ENCODE results near the gene PPP1R14B.

PPP1R14B gene

DNA sequence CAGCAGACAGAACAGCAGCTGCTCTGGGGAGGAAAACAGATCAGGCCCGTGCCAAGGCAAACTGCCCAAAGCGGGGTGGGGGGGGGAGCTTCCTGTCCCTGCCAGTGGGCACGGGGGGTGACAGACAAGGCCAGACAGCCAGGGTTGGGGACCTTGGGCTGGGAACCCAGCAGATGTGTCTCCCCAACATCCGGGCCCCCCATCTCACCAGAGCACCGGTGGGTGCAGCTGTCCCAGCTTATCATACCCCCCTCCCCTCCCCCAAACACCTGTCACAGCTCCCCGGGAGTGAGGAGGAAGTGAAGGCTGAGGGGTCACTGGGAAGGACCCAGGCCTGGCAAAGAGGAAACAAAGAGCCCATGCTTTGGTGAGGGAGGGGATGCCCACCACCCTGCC is 1.3 kb downstream of the PPP1R14B start:
- DNase-seq = peak; percentile 78

DNA sequence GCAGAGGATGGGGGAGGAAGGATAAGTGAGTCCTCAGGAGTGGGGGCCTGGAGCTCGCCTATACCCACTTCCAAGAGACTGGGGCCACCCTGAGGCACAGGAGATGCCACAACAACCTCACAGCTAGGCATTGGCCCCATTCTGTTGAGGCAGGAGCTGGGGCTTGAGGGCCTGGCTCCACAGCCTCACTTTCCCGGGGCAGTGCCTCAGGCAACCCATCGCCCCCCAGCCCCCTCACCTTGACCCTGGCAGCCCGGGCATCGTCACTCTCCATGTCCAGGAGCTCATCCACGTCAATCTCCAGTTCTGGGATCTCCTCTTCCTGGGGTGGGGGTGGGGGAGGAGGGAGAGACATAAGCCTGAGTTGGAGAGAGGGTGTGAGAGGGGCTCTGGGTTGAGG is 1.8 kb downstream of the PPP1R14B start:
- DNase-seq = no peak

DNA sequence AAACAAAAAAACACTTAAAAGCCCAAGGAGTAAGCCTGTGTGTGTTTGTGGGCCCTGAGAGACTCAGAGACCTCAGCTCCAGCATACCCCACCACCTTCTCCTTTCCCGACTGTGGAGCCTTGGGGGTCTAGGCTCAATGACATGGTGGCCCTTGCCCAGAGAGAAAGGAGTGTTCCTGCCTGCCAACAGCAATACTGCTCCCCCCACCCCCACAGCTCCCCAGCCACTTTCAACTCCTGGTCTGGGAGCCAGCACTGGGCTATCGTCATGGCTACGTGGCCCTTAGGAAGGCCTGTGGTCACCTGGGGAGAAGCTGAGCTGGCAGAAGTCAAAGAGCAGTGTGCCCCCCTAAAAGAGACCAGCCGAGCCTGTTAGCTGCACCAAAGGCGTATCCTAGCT is 2.6 kb downstream of the PPP1R14B start:
- no peak for DNase-seq

DNA sequence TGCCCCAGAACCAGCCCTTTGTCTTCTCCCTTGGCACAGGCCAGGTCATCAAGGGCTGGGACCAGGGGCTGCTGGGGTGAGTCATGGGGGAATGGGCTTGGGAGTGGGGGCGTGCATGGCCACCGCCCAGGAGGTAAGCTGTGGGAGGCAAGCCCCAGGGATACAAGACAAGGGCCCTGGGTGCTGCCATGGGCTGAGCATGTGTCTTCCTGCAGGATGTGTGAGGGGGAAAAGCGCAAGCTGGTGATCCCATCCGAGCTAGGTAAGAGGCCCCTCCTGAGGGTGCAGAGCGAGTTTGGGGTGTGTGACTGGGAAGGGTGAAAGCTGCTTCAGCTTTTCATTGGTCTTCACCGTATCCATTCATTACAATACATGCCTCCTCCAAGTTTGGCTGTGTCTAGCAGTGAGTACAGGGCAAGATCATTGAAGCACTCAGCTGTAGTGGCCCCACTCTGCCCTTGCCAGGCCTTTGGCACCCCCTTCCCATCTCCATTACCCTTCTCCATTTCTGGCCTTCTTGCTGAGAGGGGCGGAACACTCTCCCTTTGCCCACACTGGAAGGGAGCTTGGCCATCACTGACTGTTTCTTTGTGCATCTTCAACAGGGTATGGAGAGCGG is 3.4 kb downstream of the PPP1R14B start:
- DNase-seq = no peak

- DNase-seq = no peak
Measured at GRCh38 chr11:64241491-64242374, 5.0 kb downstream of the PPP1R14B start.

DNA sequence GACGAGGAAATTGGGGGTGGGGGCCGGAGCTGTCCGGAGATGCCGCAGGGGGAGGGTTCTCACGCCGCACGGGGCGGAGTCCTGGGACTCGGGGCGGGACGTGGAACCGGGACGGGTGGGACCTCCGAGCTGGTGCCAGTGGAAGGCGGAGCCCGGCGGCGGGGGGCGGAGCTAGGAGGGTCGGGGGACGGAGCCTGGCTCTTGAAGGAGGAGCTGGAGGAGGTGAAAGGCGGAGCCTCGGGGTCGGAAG is 5.6 kb downstream of the PPP1R14B start:
- peak; percentile 100 for DNase-seq

DNA sequence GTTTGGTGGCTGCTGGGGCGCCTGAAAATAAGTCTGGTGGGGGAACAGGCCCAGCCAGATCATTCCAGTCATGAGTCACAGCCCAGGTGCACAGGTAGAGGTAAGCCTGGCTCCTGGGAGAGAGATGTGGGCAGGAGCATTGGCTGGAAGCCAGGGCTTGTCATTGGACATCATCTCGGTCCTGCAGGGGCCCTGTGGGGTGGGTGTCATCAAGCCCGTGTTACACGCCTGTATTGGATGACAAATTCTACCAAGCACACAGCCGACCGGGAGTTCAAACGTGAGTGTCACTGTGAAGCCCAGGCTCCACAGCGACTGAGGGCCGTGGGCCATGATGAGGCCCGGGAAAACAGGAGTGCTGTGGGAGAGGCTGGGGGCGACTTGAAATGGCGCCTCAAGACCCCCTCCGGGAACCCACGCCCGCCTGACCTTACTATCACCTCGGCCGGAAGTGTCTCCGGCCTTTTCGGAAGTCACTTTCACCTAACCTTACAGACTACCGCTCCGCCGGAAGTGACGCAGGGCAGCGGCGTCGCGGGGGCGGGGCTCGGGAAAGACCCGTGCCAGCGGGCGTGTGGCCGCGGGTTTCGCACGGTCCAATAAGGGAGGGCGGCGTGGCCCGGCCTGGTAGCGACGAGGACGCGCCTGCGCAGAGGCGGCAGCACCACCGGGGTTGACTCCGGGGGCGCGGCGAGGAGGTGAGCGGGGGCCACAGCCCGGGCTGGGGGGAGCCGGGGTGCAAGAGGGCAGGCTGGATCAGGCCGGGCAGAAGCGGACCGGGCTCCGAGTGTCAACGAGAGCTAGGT is 6.1 kb downstream of the PPP1R14B start, which contains the start of gene FKBP2:
TSS of gene FKBP2 (plus strand) at position 661 of the 806 bp plus-strand sequence. CDS start 1,293 bp downstream, outside the sequence.
- DNase-seq = peak; percentile 99

DNA sequence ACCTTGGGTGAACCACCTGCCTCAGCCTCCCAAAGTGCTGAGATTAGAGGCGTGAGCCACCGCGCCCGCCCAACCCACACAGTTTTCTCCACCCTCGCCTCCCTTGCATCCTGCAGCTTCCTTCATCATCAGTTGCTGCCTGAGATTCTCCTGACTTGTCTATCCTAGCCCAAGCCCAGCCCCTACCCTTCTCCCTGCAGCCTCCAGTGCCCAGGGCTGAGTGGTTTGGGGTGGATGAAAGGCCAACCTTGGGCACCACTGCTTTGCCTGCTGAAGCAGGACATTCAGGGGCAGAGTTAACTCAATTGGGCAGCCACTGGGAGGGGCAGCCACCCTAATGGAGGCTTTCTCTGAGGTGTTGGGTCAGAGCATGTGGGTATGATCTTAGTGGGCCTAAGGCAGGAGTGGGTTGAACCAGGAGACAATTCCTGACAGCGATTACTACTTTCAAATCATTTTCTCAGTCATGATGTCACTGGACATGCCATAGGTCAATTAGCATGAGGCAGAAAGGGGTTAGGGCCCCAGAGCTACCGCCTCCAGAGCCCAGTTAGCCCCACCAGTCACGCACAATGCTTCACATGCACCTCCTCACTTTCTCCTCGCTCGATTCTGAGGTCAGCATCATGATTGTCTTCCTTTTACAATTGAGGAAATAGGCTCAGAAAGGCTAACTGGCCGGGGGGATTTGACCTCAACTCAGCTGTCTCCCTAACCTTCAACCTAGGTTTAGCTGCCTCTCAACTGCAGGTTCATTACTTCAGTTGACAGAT is 6.9 kb downstream of the PPP1R14B start:
- DNase-seq = no peak

DNA sequence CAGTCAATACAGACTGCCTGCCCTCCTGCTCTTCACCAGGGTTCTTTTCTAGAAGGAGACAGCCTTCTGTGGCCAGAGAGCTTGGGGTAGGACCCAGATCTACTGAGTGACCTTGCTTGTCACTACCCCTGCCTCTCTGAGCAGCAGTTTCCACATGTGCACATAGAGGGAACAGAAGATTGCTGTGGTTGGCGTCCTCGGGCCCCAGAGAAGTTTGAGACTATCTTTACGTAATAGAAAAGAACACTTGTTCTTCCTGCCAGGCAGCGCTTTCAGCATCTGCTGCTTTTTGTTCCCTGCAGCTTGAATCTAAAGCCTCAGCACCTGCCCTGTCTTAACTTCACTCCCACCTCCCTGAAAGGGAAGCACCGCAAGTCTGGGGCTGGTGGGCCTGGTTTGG is 7.7 kb downstream of the PPP1R14B start:
- no peak for DNase-seq

DNA sequence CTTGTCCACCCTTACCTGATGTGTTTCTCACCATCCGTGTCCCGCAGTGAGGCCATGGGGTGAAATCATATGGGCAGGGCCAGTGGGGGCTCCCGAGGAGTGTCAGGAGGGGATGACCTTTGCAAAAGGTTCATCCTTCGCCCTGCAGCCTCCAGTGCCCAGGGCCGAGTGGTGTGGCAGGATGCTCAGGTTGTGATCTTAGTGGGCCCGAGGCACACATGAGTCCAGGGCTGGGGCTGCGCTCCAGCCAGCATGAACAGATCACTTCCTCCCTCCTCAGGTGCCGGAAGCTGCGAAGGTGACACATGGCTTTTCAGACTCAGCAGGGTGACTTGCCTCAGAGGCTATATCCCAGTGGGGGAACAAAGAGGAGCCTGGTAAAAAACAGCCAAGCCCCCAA is 8.7 kb downstream of the PPP1R14B start:
- DNase-seq = no peak

GRCh38 chr11:64237484-64237951 is 9.2 kb downstream of the PPP1R14B start:
- no peak for DNase-seq

DNA sequence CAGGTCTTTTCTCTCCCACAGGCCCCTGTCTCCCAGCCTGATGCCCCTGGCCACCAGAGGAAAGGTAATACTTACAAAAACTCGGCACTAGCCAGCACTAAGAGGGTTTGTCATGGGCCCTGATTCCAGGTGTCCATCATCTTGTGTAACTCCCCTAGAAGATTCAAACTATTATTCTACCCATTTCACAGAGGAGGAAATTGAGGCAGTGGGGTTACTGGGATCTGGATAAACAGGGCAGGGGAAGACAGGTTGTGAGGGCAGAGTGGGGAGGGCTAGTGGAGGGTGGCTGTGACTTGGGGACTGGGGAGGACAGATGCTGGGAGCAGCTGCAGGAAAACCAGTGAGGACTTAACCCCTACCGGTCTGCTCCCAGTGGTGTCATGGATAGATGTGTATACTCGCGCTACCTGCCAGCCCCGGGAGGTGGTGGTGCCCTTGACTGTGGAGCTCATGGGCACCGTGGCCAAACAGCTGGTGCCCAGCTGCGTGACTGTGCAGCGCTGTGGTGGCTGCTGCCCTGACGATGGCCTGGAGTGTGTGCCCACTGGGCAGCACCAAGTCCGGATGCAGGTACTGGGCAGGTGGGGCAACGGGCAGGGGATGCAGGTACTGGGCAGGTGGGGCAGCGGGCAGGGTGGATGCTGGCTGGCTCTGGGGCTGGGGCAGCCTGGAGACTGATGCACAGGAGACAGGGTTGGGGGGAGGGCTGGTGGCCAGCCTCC is 11.1 kb downstream of the PPP1R14B start:
- DNase-seq = no peak

GRCh38 chr11:64234647-64235379 is 11.9 kb downstream of the PPP1R14B start:
- no peak for DNase-seq

DNA sequence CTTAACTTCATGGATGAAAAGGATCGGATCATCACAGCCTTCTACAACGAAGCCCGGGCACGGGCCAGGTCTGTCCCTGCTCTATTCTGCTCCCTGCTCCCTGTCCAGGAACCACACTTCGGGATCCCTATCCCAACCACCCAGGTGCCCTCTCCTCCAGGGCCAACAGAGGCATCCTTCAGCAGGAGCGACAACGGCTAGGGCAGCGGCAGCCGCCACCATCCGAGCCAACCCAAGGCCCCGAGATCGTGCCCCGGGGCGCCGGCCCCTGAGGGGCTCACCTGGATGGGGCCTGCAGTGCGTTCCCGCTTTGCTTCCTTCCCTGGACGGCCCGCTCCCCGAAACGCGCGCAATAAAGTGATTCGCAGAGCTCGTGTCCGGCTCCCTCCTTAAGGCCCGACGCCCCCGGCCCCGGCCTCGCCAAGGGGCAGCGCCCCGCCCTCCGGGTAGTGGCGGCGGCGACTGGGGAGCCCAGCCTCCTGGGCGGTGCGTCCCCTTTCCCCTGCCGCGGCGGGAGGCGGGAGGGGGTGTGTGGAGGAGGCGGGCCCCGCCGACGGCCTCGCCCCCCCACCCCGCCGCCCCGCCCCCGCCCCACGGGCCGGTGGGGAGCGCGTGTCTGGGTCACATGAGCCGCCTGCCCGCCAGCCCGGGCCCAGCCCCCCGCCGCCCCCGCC is 12.7 kb downstream of the PPP1R14B start, which contains the start of gene VEGFB:
TSS of gene VEGFB (plus strand) at position 672 of the 674 bp plus-strand sequence. CDS start 250 bp downstream, outside the sequence.
- DNase-seq = peak; percentile 84

DNA sequence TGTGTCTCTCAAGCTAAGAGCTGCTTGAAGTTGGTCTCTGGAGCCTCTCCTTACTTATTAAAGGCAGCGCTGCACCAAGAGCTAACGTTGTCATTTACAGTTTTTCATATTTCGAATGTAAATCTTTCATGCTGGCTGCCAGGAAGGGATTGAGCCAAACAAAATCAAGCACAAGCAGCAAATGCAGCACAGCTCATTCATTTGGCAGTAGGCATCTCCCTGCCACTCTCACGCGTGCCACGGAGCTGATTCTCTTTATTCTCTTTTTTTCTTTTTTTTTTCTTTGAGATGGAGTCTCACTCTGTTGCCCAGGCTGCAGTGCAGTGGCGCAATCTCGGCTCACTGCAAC is 13.8 kb downstream of the PPP1R14B start:
- DNase-seq = no peak

GRCh38 chr11:64232182-64232966 is 14.4 kb downstream of the PPP1R14B start:
- DNase-seq = no peak

DNA sequence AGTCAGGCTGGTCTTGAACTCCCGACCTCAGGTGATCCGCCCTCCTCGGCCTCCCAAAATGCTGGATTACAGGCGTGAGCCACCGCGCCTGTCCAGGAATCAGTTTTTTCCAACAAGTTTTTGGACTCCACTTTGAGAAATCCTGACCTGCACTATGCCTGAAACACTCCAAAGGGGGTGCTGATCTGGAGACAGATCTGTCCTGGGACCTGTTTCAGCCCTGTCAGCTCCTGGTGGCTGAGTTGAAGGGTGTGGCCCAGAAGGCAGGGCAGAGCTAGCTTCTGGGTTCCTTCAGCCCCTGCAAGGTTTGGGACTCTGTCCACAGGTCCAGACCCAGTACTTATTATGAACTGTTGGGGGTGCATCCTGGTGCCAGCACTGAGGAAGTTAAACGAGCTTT is 15.2 kb downstream of the PPP1R14B start:
- no peak for DNase-seq

DNA sequence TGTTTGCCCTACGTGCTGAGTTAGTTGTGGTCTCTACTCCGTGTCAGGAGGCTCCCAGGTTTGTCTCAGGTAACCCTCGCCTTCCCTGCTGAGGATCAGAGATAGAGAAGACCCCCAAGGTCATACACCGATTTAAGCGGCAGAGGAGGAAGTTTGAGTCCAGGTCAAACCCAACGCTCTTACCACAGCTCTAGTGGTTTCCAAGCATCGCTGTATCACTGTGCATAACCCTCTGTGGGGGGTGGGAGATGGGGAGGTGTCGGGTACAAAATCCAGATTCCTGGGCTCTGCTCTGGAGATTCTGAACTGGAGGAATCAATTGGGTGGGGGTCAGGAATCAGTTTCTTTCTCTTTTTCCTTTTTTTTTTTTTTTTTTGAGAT is 15.8 kb downstream of the PPP1R14B start:
- DNase-seq = no peak

DNA sequence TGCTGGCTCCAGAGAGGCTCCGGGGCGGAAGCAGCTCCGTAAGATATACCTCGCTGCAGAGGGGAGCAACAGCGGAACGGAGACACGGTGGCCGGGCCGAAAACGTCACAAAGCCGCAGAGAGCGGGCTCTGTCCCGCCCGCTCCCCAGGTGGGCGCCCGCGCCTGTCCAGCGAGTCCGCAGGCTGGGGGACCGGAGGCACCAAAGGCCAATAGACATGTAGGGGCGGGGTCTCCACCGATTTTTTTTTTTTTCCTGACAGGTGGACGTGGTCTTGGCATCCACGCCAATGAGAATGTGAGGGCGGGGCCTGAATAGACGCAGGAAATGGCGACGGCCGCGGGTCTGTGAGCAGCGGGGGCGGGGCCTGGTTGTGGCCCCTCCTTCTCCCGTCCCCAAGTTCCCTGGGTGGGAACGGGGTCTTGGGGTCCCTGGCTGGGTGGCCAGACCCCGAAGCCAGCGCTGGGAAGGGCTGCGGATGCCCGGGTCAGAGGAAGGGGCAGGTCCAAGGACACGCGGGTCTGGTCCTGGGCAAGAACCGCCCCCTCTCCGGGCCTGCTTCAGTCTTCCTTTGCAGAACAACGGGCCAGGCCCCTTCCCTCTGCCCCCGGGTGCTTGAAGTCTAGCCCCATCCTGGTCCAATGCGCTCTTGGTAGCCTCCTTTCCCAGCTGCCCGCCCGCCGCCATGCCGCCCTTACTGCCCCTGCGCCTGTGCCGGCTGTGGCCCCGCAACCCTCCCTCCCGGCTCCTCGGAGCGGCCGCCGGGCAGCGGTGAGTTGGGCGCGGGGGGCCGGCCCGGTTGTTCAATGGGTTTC is 16.4 kb downstream of the PPP1R14B start, which contains the start of gene DNAJC4:
TSS of gene DNAJC4 (plus strand) at position 378 of the 814 bp plus-strand sequence. CDS start at position 685, 307 bp downstream.
- peak; percentile 92 for DNase-seq
